HCT116 (cell line): Measurements from ENCODE around the gene METTL17.

Experiments
- CTCF ChIP-seq, 3 experiments: fragments of 200-600 bp in 1 of 3; sonication (generic) in 1 of 3; IDR thresholded peaks in 2 of 3; conservative IDR thresholded peaks in 1 of 3; 2 replicates each; pipeline ENCODE4 v1.5.1; 2012 to 2017; ENCODE audit warnings: low read depth in 2 of 3, low read length in 2 of 3, antibody characterized with exemption in 1 of 3, borderline replicate concordance in 1 of 3, control low read depth in 1 of 3, mild to moderate bottlenecking in 1 of 3, mixed read lengths in 1 of 3, mixed run types in 1 of 3, moderate library complexity in 1 of 3; ENCODE audit not compliant: insufficient read depth in 1 of 3
- ELF1 ChIP-seq: IDR thresholded peaks from 2 replicates; pipeline ENCODE4 v1.6.1; 2012; ENCODE audit warnings: low read depth, borderline replicate concordance
- EZH2 ChIP-seq: fragments of 200-600 bp; sonication (generic); IDR thresholded peaks from 2 replicates; pipeline ENCODE4 v1.6.1; 2017; ENCODE audit warnings: antibody characterized with exemption, mixed run types
- MAX ChIP-seq: IDR thresholded peaks from 2 replicates; pipeline ENCODE4 v1.6.1; 2012
- POLR2A ChIP-seq: IDR thresholded peaks from 2 replicates; pipeline ENCODE4 v1.7.0; 2011; ENCODE audit warnings: borderline replicate concordance; ENCODE audit not compliant: insufficient read depth, insufficient read length; ENCODE audit errors: extremely low read depth
- POLR2AphosphoS5 ChIP-seq: IDR thresholded peaks from 2 replicates; pipeline ENCODE4 v1.6.1; 2011; ENCODE audit warnings: mild to moderate bottlenecking, low read depth, low read length, moderate library complexity
- ZBTB33 ChIP-seq: IDR thresholded peaks from 2 replicates; pipeline ENCODE4 v1.6.1; 2011; ENCODE audit warnings: mild to moderate bottlenecking, low read length, moderate library complexity; ENCODE audit not compliant: insufficient replicate concordance; ENCODE audit errors: extremely low read depth

GRCh38 chr14:21043974-21044618 is 54.3 kb downstream of the METTL17 start:
- TF ChIP-seq ZBTB33 (no peak), EZH2 (no peak), POLR2A (no peak), MAX (no peak), POLR2AphosphoS5 (no peak), ELF1 (no peak), CTCF (IDR thresholded peaks at IDR 0.05 in 2 of 3, conservative IDR thresholded peaks at IDR 0.05 in 1 of 3; ENCODE audit: borderline replicate concordance in 1 of 3, insufficient read depth in 1 of 3, low read depth in 2 of 3, low read length in 2 of 3) (no peak)
